Measurements from ENCODE around the gene HCN3. TPM values are rescaled to one million over a fixed set of nuclear protein-coding genes. Genes with fewer than 3 reads are reported as not detected.

HCN3 gene
- total and polyA plus RNA-seq, 2 of the 13 experiments (the other 11 are each of a cell fraction or from before 2014, with no cell fraction given): 2.4 to 10.2 TPM

- TF ChIP-seq ZNF274 (CRISPR knock-in tag; IDR thresholded peaks at IDR 0.05) (no peak), CBX5 (CRISPR knock-in tag; IDR thresholded peaks at IDR 0.05; ENCODE audit: borderline replicate concordance) (0 out of 2 replicates have a peak, but pooled peaks have one; percentile 49), SPEN (CRISPR knock-in tag; IDR thresholded peaks at IDR 0.05; ENCODE audit: low read depth) (peak; percentile 51; the same call in 1 of the 2 replicates), RELA (CRISPR knock-in tag; IDR thresholded peaks at IDR 0.05) (no peak), MIXL1 (CRISPR knock-in tag; IDR thresholded peaks at IDR 0.05) (peak; percentile 66; the same call in 1 of the 2 replicates), NCOA1 (CRISPR knock-in tag; IDR thresholded peaks at IDR 0.05) (no peak), EHMT2 (IDR thresholded peaks at IDR 0.05; ENCODE audit: borderline replicate concordance, low read depth, low read length) (peak; percentile 86; the same call in 1 of the 2 replicates), KLF12 (CRISPR knock-in tag; IDR thresholded peaks at IDR 0.05; ENCODE audit: borderline replicate concordance) (0 out of 2 replicates have a peak, but pooled peaks have one; percentile 34), KLF15 (CRISPR knock-in tag; IDR thresholded peaks at IDR 0.05; ENCODE audit: borderline replicate concordance) (no peak), CREB1 (IDR thresholded peaks at IDR 0.05) (peak; percentile 73), CREB1 (CRISPR knock-in tag; IDR thresholded peaks at IDR 0.05) (peak; percentile 77), STAT5B (CRISPR knock-in tag; IDR thresholded peaks at IDR 0.05) (no peak), SP5 (CRISPR knock-in tag; IDR thresholded peaks at IDR 0.05; ENCODE audit: borderline replicate concordance, low read depth) (0 out of 2 replicates have a peak, but pooled peaks have one; percentile 21), ZNF546 (CRISPR knock-in tag; conservative IDR thresholded peaks at IDR 0.05) (no peak), SIX4 (CRISPR knock-in tag; IDR thresholded peaks at IDR 0.05) (no peak), BRF2 (CRISPR knock-in tag; IDR thresholded peaks at IDR 0.05) (no peak), ZNF451 (CRISPR knock-in tag; IDR thresholded peaks at IDR 0.05) (no peak), HMGXB3 (CRISPR knock-in tag; IDR thresholded peaks at IDR 0.05; ENCODE audit: borderline replicate concordance) (peak; percentile 82), CENPX (CRISPR knock-in tag; IDR thresholded peaks at IDR 0.05) (no peak)
- TF ChIP-seq, protein P1, sequence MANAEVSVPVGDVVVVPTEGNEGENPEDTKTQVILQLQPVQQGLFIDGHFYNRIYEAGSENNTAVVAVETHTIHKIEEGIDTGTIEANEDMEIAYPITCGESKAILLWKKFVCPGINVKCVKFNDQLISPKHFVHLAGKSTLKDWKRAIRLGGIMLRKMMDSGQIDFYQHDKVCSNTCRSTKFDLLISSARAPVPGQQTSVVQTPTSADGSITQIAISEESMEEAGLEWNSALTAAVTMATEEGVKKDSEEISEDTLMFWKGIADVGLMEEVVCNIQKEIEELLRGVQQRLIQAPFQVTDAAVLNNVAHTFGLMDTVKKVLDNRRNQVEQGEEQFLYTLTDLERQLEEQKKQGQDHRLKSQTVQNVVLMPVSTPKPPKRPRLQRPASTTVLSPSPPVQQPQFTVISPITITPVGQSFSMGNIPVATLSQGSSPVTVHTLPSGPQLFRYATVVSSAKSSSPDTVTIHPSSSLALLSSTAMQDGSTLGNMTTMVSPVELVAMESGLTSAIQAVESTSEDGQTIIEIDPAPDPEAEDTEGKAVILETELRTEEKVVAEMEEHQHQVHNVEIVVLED (CRISPR knock-in tag; IDR thresholded peaks at IDR 0.05; ENCODE audit: borderline replicate concordance): peak; percentile 51; the same call in 1 of the 2 replicates
- TF ChIP-seq, protein P2, sequence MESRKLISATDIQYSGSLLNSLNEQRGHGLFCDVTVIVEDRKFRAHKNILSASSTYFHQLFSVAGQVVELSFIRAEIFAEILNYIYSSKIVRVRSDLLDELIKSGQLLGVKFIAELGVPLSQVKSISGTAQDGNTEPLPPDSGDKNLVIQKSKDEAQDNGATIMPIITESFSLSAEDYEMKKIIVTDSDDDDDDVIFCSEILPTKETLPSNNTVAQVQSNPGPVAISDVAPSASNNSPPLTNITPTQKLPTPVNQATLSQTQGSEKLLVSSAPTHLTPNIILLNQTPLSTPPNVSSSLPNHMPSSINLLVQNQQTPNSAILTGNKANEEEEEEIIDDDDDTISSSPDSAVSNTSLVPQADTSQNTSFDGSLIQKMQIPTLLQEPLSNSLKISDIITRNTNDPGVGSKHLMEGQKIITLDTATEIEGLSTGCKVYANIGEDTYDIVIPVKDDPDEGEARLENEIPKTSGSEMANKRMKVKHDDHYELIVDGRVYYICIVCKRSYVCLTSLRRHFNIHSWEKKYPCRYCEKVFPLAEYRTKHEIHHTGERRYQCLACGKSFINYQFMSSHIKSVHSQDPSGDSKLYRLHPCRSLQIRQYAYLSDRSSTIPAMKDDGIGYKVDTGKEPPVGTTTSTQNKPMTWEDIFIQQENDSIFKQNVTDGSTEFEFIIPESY (CRISPR knock-in tag; IDR thresholded peaks at IDR 0.05): peak; percentile 40; the same call in 1 of the 2 replicates
Measured at GRCh38 chr1:155241069-155241679, 36.1 kb upstream of the HCN3 start (continued).
